ENCODE measurements around the gene GPR171.
"Not testable (repeated sequence)": the region's sequence is repeated elsewhere in the genome, so short reads cannot be mapped to it uniquely, and the experiment has no call there.

Gene GPR171

GRCh38 chr3:151203051-151203420, at the start of gene GPR171:
TSS of gene GPR171 (minus strand) at chr3:151203216. CDS start at chr3:151199386, 3,830 bp downstream.
- H3K4me1 Mint-ChIP-seq: peaks cover 63% of the 10 kb centered on the region

GRCh38 chr3:151248772-151249337, 45.8 kb upstream of the GPR171 start:
- H3K9me3 Mint-ChIP-seq: no peaks in the 10 kb centered on the region
- no peaks in the 10 kb centered on the region for H3K4me1 Mint-ChIP-seq

More at GRCh38 chr3:151203051-151203420, at the start of gene GPR171:
- Mint-ChIP-seq H3K9me3 (no peaks in the 10 kb centered on the region), H3K27ac (peak within 1 kb of the TSS; percentile 79 to 99), H3K27me3 (no peaks in the 10 kb centered on the region), H3K4me3 (peak within 1 kb of the TSS; percentile 76 to 88)
- peak; percentile 81 for ATAC-seq
- peak; percentile 66 to 78 for DNase-seq

GRCh38 chr3:151242006-151242405, 39.0 kb upstream of the GPR171 start:
- not testable (repeated sequence) for H3K27ac Mint-ChIP-seq, H3K9me3 Mint-ChIP-seq, ATAC-seq, H3K4me3 Mint-ChIP-seq, DNase-seq, H3K27me3 Mint-ChIP-seq, H3K4me1 Mint-ChIP-seq

More at GRCh38 chr3:151248772-151249337, 45.8 kb upstream of the GPR171 start:
- no peak overlapping the region for H3K4me3 Mint-ChIP-seq
- no peaks in the 10 kb centered on the region for H3K27me3 Mint-ChIP-seq
- no peak overlapping the region for H3K27ac Mint-ChIP-seq
- no peak for DNase-seq
- no peak for ATAC-seq

- Mint-ChIP-seq H3K9me3 (no peaks in the 10 kb centered on the region), H3K27me3 (no peaks in the 10 kb centered on the region), H3K27ac (no peak overlapping the region), H3K4me3 (no peak overlapping the region), H3K4me1 (no peaks in the 10 kb centered on the region)
- ATAC-seq (no peak), DNase-seq (no peak)
Measured at GRCh38 chr3:151236736-151237135, 33.7 kb upstream of the GPR171 start.

- Mint-ChIP-seq H3K27me3 (no peaks in the 10 kb centered on the region), H3K9me3 (no peaks in the 10 kb centered on the region), H3K4me3 (no peak overlapping the region), H3K27ac (no peak overlapping the region), H3K4me1 (peaks cover 3% of the 10 kb centered on the region)
- no peak for DNase-seq
- ATAC-seq: no peak
Measured at GRCh38 chr3:151236316-151236715, 33.3 kb upstream of the GPR171 start.

GRCh38 chr3:151234825-151235224, 31.8 kb upstream of the GPR171 start:
- Mint-ChIP-seq H3K4me1 (peaks cover 18% of the 10 kb centered on the region), H3K27ac (no peak overlapping the region), H3K9me3 (no peaks in the 10 kb centered on the region), H3K27me3 (no peaks in the 10 kb centered on the region), H3K4me3 (no peak overlapping the region)
- DNase-seq (no peak), ATAC-seq (no peak)

GRCh38 chr3:151232991-151233390, 30.0 kb upstream of the GPR171 start:
- Mint-ChIP-seq H3K4me1 (peaks cover 26% of the 10 kb centered on the region), H3K27ac (no peak overlapping the region)
- ATAC-seq: no peak

GRCh38 chr3:151232403-151232802, 29.4 kb upstream of the GPR171 start:
- not testable (repeated sequence) for H3K4me3 Mint-ChIP-seq, H3K9me3 Mint-ChIP-seq, H3K27ac Mint-ChIP-seq, H3K27me3 Mint-ChIP-seq, DNase-seq, ATAC-seq
- H3K4me1 Mint-ChIP-seq: peaks cover 32% of the 10 kb centered on the region

More at GRCh38 chr3:151232991-151233390, 30.0 kb upstream of the GPR171 start:
- no peak overlapping the region for H3K4me3 Mint-ChIP-seq
- no peaks in the 10 kb centered on the region for H3K27me3 Mint-ChIP-seq
- DNase-seq: no peak
- H3K9me3 Mint-ChIP-seq: no peaks in the 10 kb centered on the region

GRCh38 chr3:151230646-151231045, 27.6 kb upstream of the GPR171 start:
- peaks cover 50% of the 10 kb centered on the region for H3K4me1 Mint-ChIP-seq

GRCh38 chr3:151228666-151229040, 25.6 kb upstream of the GPR171 start:
- H3K27ac Mint-ChIP-seq: peak overlapping the region in 1 of 2 donors; percentile 90
- no peaks in the 10 kb centered on the region for H3K9me3 Mint-ChIP-seq
- H3K27me3 Mint-ChIP-seq: no peaks in the 10 kb centered on the region
- ATAC-seq: peak; percentile 36
- DNase-seq: no peak
- H3K4me1 Mint-ChIP-seq: peaks cover 64% of the 10 kb centered on the region
- H3K4me3 Mint-ChIP-seq: peak overlapping the region; percentile 17 to 67

More at GRCh38 chr3:151230646-151231045, 27.6 kb upstream of the GPR171 start:
- DNase-seq (no peak), ATAC-seq (peak; percentile 13)
- Mint-ChIP-seq H3K9me3 (no peaks in the 10 kb centered on the region), H3K4me3 (peak overlapping the region; percentile 59 to 67), H3K27me3 (no peaks in the 10 kb centered on the region), H3K27ac (peak overlapping the region; percentile 89 to 92)

GRCh38 chr3:151227807-151228665, 25.0 kb upstream of the GPR171 start:
- Mint-ChIP-seq H3K27me3 (no peaks in the 10 kb centered on the region), H3K4me3 (peak overlapping the region; percentile 53 to 67), H3K9me3 (peaks cover 0 to 4% of the 10 kb centered on the region in 2 donors), H3K27ac (peak overlapping the region; percentile 15 to 90), H3K4me1 (peaks cover 64% of the 10 kb centered on the region)
- DNase-seq (peak; percentile 72 to 83), ATAC-seq (peak; percentile 85)

GRCh38 chr3:151227266-151227806, 24.3 kb upstream of the GPR171 start:
- peak overlapping the region; percentile 53 to 67 for H3K4me3 Mint-ChIP-seq
- peaks cover 5 to 10% of the 10 kb centered on the region in 2 donors for H3K9me3 Mint-ChIP-seq
- peak; percentile 41 for ATAC-seq
- no peak for DNase-seq
- no peaks in the 10 kb centered on the region for H3K27me3 Mint-ChIP-seq
- H3K27ac Mint-ChIP-seq: peak overlapping the region; percentile 15 to 96
- H3K4me1 Mint-ChIP-seq: peaks cover 64% of the 10 kb centered on the region

GRCh38 chr3:151226825-151227224, 23.8 kb upstream of the GPR171 start:
- Mint-ChIP-seq H3K4me1 (peaks cover 64% of the 10 kb centered on the region), H3K4me3 (peak overlapping the region in 1 of 2 donors; percentile 67), H3K27me3 (no peaks in the 10 kb centered on the region), H3K9me3 (peaks cover 10 to 15% of the 10 kb centered on the region in 2 donors), H3K27ac (peak overlapping the region in 1 of 2 donors; percentile 96)
- no peak for ATAC-seq
- DNase-seq: no peak

GRCh38 chr3:151226088-151226563, 23.1 kb upstream of the GPR171 start:
- peak overlapping the region; percentile 34 to 67 for H3K4me3 Mint-ChIP-seq
- H3K4me1 Mint-ChIP-seq: peaks cover 59% of the 10 kb centered on the region
- peak overlapping the region; percentile 96 for H3K27ac Mint-ChIP-seq
- ATAC-seq (peak; percentile 66), DNase-seq (peak in 1 of 2 donors; percentile 29)
- no peaks in the 10 kb centered on the region for H3K27me3 Mint-ChIP-seq
- H3K9me3 Mint-ChIP-seq: peaks cover 17 to 18% of the 10 kb centered on the region in 2 donors

GRCh38 chr3:151225040-151225975, 22.3 kb upstream of the GPR171 start:
- DNase-seq: no peak
- Mint-ChIP-seq H3K4me1 (peaks cover 51% of the 10 kb centered on the region), H3K27me3 (no peaks in the 10 kb centered on the region), H3K9me3 (peaks cover 25% of the 10 kb centered on the region in 2 donors), H3K4me3 (peak overlapping the region; percentile 57 to 67), H3K27ac (peak overlapping the region; percentile 96)
- ATAC-seq: no peak
